Fibroblast of lung (primary cell): Measurements from ENCODE around the gene GLB1L3.

Source experiments
- CTCF ChIP-seq, 2 donors: IDR thresholded peaks in 1 of 2; conservative IDR thresholded peaks in 1 of 2; 1 replicate in 1 of 2; 2 replicates in 1 of 2; pipeline ENCODE4 v1.5.1; 2011 to 2012; ENCODE audit warnings: low read length in 2 of 2, control low read depth in 1 of 2, inconsistent platforms in 1 of 2, low read depth in 1 of 2, mild to moderate bottlenecking in 1 of 2
- EZH2 ChIP-seq: IDR thresholded peaks from 2 replicates; pipeline ENCODE4 v1.5.1; 2012; ENCODE audit warnings: low read length, control low read depth, mild to moderate bottlenecking; ENCODE audit errors: missing control alignments

- TF ChIP-seq CTCF (conservative IDR thresholded peaks at IDR 0.05 in 1 of 2, IDR thresholded peaks at IDR 0.05 in 1 of 2; ENCODE audit: low read depth in 1 of 2, low read length in 2 of 2) (no peak), EZH2 (no peak)
Measured at GRCh38 chr11:134291196-134291595, 15.0 kb downstream of the GLB1L3 start.
